Mesodermal cell (in vitro differentiated cells): ENCODE measurements around the gene KLRC1. TPM values are rescaled to one million over a fixed set of nuclear protein-coding genes. Genes with fewer than 3 reads are reported as not detected.
"Not testable (repeated sequence)": the region's sequence is repeated elsewhere in the genome, so short reads cannot be mapped to it uniquely, and the experiment has no call there.

Source experiments
- H3K27ac ChIP-seq: 2 replicates; pipeline ENCODE4 v1.7.0; 2013; ENCODE audit warnings: mild to moderate bottlenecking, low read depth, low read length, moderate library complexity; ENCODE audit not compliant: severe bottlenecking
- H3K36me3 ChIP-seq: 2 replicates; pipeline ENCODE4 v1.7.1; 2013; ENCODE audit warnings: mild to moderate bottlenecking, low read length, moderate library complexity; ENCODE audit not compliant: control insufficient read depth, insufficient read depth
- H3K4me1 ChIP-seq: one replicate; pipeline ENCODE4 v1.7.1; 2013; ENCODE audit warnings: mild to moderate bottlenecking, low read length; ENCODE audit not compliant: insufficient read depth, control insufficient read depth, poor library complexity, severe bottlenecking
- H3K4me3 ChIP-seq: 2 replicates; pipeline ENCODE4 v1.7.0; 2013; ENCODE audit warnings: low read length, control low read depth, mild to moderate bottlenecking; ENCODE audit not compliant: insufficient read depth, poor library complexity, severe bottlenecking; ENCODE audit errors: extremely low read depth
- H3K9me3 ChIP-seq: 2 replicates; pipeline ENCODE4 v1.7.1; 2013; ENCODE audit warnings: mild to moderate bottlenecking, low read length, moderate library complexity; ENCODE audit not compliant: control insufficient read depth
- WGBS, 2 experiments: methylation state at CpG; one replicate each; pipeline ENCODE4 v1.1.5; 2013; ENCODE audit warnings: missing lambda C conversion rate in 2 of 2; ENCODE audit not compliant: insufficient coverage in 2 of 2; 5-methylcytosine and 5-hydroxymethylcytosine counted together
- polyA plus RNA-seq, 2 experiments: library from polyadenylated mRNA; stranded (reverse); fragments of 50-300 nt; gene quantifications; one replicate each; pipeline ENCODE4 v1.2.3, GENCODE V29; 2013

KLRC1 gene
- polyA plus RNA-seq (2013, experiment 1 of 2) = not detected
- polyA plus RNA-seq (2013, experiment 2 of 2) = not detected

DNA sequence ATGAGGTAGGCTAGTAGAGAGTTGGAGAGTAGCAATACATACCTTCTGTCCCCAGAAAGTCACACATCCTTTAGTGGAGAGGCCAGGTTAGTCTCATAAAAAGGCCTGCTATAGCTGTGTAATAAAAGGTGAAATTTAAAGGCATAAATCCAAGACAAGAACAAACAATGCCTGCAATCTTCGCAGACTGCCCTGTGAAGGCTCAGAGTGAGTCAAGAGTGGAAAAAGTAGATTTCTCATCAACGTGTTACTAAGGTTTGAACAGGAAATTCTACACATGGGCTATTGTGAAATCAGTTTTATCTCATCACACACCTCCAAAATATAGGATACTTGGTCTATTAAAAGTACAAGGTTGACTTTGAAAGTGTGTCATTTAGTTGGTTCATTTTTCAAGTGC lies at the start of gene KLRC1:
TSS of gene KLRC1 (minus strand) at position 222 of the 400 bp plus-strand sequence. CDS start 2,221 bp downstream, outside the sequence.
- no peaks in the 10 kb centered on the region for H3K36me3 ChIP-seq
- H3K27ac ChIP-seq = no peak within 1 kb of the TSS
- no peak within 1 kb of the TSS for H3K4me3 ChIP-seq
- no CpG with 5 or more reads among the region's 2 CpGs for WGBS, 2 experiments
- peaks cover 17% of the 10 kb centered on the region for H3K9me3 ChIP-seq
- H3K4me1 ChIP-seq = no peaks in the 10 kb centered on the region

DNA sequence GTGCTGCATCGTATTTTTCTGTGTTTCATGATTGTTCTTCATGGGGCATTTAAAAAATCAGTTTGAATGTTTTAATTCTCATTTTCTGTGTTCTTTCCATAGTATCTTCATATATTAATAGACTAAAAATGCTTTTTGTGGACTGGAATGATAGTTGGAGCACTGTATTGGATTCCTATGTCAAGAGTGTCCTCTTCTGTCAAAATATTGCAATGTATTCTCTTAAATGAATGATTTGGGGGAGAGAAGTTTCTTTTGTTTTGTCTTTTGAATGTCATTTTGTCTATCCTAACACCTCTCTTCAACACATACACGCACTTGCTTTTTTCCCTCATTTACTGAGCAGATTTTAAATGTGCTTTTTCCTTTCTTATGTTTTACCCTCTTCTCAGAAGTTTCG lies 47.9 kb upstream of the KLRC1 start:
- Histone ChIP-seq H3K4me1 (no peaks in the 10 kb centered on the region), H3K4me3 (no peak overlapping the region), H3K27ac (no peak overlapping the region), H3K36me3 (no peaks in the 10 kb centered on the region), H3K9me3 (no peaks in the 10 kb centered on the region)
- WGBS, 2 experiments = 33 to 36% methylated on average over 2 of the region's 3 CpGs

DNA sequence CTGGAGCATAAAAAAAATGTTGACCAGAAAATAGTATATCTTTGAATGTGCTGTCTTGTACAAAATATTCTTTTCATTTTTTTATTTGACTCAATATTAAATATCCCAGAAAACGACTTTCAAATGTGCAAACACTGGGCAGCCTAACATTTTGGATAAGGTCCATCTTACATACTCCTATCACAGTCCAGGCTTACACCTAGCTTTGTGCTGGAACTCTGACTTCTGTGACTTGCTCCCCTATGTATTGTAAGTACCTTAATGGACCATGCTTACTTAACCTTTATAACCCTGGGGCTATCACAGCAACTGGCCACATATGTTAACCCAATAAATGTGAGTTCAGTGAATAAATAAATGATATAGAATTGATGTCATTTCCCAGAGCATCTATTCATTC lies 44.9 kb upstream of the KLRC1 start:
- H3K27ac ChIP-seq = no peak overlapping the region
- no peaks in the 10 kb centered on the region for H3K9me3 ChIP-seq
- WGBS, 2 experiments = 22 to 58% methylated on average over 1 of the region's 1 CpG
- no peaks in the 10 kb centered on the region for H3K4me1 ChIP-seq
- H3K4me3 ChIP-seq = no peak overlapping the region
- H3K36me3 ChIP-seq = no peaks in the 10 kb centered on the region

DNA sequence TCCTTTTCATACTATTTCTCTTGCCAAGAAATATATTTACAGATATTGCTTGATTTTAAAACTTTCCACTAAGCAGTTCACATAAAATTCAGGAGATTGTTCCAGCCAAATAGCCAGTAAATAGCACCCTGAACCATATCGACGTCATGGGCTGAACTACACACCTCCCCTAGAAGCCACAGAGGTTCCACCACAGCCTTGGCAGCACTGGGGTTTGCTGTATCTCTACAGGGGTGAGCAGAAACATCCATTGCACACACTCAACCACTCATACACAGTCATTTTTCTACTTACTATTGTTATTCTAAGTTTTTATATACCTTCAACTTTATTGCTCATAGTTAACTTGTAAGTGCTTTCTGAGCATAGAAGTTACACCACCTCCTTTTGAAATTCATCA lies 44.4 kb upstream of the KLRC1 start:
- no peak overlapping the region for H3K27ac ChIP-seq
- no peak overlapping the region for H3K4me3 ChIP-seq
- no peaks in the 10 kb centered on the region for H3K4me1 ChIP-seq
- H3K36me3 ChIP-seq = no peaks in the 10 kb centered on the region
- no peaks in the 10 kb centered on the region for H3K9me3 ChIP-seq
- 78 to 79% methylated on average over 2 of the region's 2 CpGs for WGBS, 2 experiments

DNA sequence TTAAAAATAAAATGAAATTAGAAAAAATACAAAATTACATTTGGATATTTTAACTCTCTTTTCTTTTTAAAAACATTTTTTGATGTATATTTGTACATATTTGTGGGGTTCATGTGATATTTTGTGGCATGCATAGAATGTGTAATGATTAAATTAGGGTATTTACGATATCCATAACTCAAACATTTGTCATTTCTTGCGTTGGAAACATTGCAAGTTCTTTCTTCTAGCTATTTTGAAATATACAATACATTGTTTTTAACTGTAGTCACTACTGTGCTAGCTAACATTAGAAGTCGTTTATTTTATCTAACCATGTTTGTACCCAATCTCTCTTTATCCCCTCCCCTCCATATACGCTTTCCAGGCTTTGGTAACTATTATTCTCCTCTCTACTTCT lies 38.6 kb upstream of the KLRC1 start:
- no CpG with 5 or more reads among the region's 4 CpGs for WGBS, 2 experiments
- Histone ChIP-seq H3K4me1 (no peaks in the 10 kb centered on the region), H3K4me3 (no peak overlapping the region), H3K9me3 (no peaks in the 10 kb centered on the region), H3K36me3 (no peaks in the 10 kb centered on the region), H3K27ac (no peak overlapping the region)

DNA sequence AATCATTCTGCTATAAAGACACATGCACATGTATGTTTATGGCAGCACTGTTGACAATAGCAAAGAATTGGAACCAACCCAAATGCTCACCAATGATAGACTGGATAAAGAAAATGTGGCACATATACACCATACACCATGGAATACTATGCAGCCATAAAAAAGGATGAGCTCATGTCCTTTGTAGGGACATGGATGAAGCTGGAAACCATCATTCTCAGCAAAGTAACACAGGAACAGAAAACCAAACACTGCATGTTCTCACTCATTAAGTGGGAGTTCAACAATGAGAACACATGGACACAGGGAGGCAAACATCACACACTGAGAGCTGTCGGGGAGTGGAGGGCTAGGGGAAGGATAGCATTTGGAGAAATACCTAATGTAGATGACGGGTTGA lies 34.2 kb upstream of the KLRC1 start:
- 87 to 100% methylated on average over 1 to 2 of the region's 2 CpGs for WGBS, 2 experiments
- not testable (repeated sequence) for H3K27ac ChIP-seq, H3K36me3 ChIP-seq, H3K4me1 ChIP-seq, H3K4me3 ChIP-seq, H3K9me3 ChIP-seq

DNA sequence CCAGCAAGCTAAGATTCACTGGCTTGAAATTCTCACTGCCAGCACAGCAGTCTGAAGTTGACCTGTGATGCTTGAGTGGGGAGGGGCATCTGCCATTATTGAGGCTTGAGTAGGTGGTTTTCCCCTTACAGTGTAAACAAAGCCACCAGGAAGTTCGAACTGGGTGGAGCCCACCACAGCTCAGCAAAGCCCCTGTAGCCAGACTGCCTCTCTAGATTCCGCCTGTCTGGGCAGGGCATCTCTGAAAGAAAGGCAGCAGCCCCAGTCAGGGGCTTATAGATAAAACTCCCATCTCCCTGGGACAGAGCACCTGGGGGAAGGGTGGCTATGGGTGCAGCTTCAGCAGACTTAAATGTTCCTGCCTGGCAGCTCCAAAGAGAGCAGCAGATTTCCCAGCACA lies 28.7 kb upstream of the KLRC1 start:
- not testable (repeated sequence) for H3K4me1 ChIP-seq, H3K27ac ChIP-seq, H3K4me3 ChIP-seq, H3K36me3 ChIP-seq, H3K9me3 ChIP-seq
- 70 to 79% methylated on average over 2 of the region's 2 CpGs for WGBS, 2 experiments

DNA sequence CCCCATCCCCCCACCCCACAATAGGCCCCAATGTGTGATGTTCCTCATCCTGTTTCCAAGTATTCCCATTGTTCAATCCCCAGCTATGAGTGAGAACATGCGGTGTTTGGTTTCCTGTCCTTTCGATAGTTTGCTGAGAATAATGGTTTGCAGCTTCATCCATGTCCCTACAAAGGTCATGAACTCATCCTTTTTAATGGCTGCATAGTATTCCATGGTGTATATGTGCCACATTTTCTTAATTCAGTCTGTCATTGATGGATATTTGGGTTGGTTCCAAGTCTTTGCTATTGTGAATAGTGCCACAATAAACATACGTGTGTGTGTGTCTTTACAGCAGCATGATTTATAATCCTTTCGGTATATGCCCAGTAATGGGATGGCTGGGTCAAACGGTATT lies 19.6 kb upstream of the KLRC1 start:
- not testable (repeated sequence) for H3K27ac ChIP-seq, H3K9me3 ChIP-seq, H3K36me3 ChIP-seq, H3K4me3 ChIP-seq, H3K4me1 ChIP-seq
- 88 to 96% methylated on average over 2 to 3 of the region's 5 CpGs for WGBS, 2 experiments

DNA sequence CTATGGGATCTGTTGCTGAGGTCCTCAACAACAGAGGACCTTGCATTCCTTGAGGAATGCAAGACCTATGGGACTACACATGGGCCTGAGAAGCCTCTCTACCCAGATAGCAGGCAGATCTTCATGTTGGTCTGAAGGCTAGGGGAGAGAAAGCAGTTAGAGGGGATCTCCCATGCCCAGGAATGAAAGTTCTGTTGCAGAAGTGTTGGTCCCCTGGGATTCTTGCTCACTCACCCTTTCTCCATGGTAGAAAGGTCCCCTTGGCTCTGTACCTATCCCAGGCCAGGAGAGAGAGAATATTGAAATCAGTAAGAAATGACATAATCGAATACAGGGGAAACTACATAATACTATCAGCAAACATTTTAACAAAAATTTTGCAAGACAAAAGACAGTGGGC lies 16.5 kb upstream of the KLRC1 start:
- no CpG with 5 or more reads among the region's 1 CpG for WGBS, 2 experiments
- Histone ChIP-seq H3K9me3 (no peaks in the 10 kb centered on the region), H3K36me3 (no peaks in the 10 kb centered on the region), H3K4me1 (no peaks in the 10 kb centered on the region), H3K27ac (no peak overlapping the region), H3K4me3 (no peak overlapping the region)

DNA sequence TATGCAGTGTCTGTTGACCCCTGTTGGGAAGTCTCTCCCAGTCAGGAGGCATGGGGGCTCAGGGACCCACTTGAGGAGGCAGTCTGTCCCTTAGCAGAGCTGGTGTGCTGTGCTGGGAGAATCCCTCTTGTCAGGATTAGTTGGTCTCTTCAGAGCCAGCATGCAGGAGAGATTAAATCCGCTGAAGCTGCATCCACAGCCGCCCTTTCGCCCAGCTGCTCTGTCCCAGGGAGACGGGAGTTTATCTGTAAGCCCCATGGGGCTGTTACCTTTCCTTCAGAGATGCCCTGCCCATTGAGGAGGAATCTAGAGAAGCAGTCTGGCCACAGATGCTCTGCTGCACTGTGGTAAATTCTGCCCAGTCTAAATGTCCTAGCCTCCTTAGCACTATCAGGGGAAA lies 13.1 kb upstream of the KLRC1 start:
- Histone ChIP-seq H3K27ac (no peak overlapping the region), H3K4me1 (no peaks in the 10 kb centered on the region), H3K36me3 (no peaks in the 10 kb centered on the region), H3K4me3 (no peak overlapping the region), H3K9me3 (no peaks in the 10 kb centered on the region)
- WGBS, 2 experiments = 92 to 94% methylated on average over 4 of the region's 4 CpGs

DNA sequence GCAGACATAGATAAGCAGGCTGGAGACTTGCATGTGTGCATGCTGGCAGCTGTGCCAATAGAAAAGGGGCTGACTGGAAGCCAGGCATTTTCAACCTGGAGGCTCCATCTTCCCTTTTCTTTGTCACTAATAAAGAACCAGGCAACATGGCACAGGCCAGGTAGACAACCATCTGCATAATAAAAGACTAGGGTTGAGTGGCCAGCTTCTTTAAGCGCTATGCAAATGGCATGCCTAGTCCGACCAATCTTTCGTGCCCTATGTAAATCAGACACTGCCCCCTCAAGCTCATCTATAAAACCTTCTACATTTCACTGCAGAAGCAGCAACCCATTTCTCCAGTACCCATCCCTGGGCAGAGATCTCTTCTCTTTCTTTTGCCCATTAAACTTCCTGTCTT lies 4.6 kb upstream of the KLRC1 start:
- no peak overlapping the region for H3K4me3 ChIP-seq
- 73 to 85% methylated on average over 3 of the region's 3 CpGs for WGBS, 2 experiments
- H3K36me3 ChIP-seq = no peaks in the 10 kb centered on the region
- H3K4me1 ChIP-seq = no peaks in the 10 kb centered on the region
- no peak overlapping the region for H3K27ac ChIP-seq
- peaks cover 17% of the 10 kb centered on the region for H3K9me3 ChIP-seq

DNA sequence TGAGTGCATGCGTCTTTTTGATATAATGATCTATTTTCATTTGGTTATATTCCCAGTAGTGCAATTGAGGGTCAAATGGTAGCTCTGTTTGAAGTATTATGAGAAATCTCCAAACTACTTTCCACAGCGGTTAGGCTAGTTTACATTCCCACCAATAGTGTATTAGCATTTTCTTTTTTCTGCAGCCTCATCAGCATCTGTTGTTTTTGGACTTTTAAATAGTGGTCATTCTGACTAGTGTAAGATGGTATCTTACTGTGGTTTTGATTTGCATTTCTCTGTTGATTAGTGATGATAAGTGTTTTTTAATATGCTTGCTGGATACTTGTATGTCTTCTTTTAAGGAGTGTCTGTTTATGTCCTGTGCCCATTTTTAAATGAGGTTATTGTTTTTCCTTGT lies 3.7 kb upstream of the KLRC1 start:
- no peak overlapping the region for H3K4me3 ChIP-seq
- no peaks in the 10 kb centered on the region for H3K4me1 ChIP-seq
- H3K27ac ChIP-seq = no peak overlapping the region
- peaks cover 17% of the 10 kb centered on the region for H3K9me3 ChIP-seq
- no CpG with 5 or more reads among the region's 2 CpGs for WGBS, 2 experiments
- no peaks in the 10 kb centered on the region for H3K36me3 ChIP-seq
